H1 (cell line): ENCODE measurements around the gene MEST. TPM values are rescaled to one million over a fixed set of nuclear protein-coding genes. Genes with fewer than 3 reads are reported as not detected.

Experiments
- CTCF ChIA-PET: fragments of 300-600 bp; sonication (Branson Sonifier 250); formaldehyde crosslinking; loops from one replicate; lab custom pipeline; 2021; ENCODE audit not compliant: partially characterized antibody; lab: Charles Lee
- POLR2A ChIA-PET: fragments of 300-600 bp; sonication (Branson Sonifier 250); formaldehyde crosslinking; loops from one replicate; lab custom pipeline; 2021; ENCODE audit warnings: inconsistent platforms; ENCODE audit not compliant: partially characterized antibody; lab: Charles Lee
- DNase-seq, 2 experiments: peaks; one replicate each; pipeline versions ENCODE4 v3.0.0 to v3.0.0-alpha.2; 2010 to 2022; ENCODE audit warnings: low spot score in 2 of 2, low read depth in 1 of 2, mixed read lengths in 1 of 2
- FAIRE-seq: peaks from 2 replicates; lab custom pipeline; 2011; peaks lifted over from hg19 to GRCh38; lab: Jason Lieb, UNC
- H2AFZ ChIP-seq: 2 replicates; pipeline ENCODE4 v1.8.1; 2012; ENCODE audit warnings: low read length, inconsistent platforms
- H2AK5ac ChIP-seq: 2 replicates; pipeline ENCODE4 v1.6.1; 2013; ENCODE audit warnings: low read depth, low read length
- H2BK120ac ChIP-seq: replicated peaks from 2 replicates; pipeline ENCODE3; 2013; ENCODE audit warnings: low read depth, low read length, inconsistent platforms
- H2BK12ac ChIP-seq: 2 replicates; pipeline ENCODE4 v1.6.1; 2013; ENCODE audit warnings: low read depth, low read length
- H2BK15ac ChIP-seq: 2 replicates; pipeline ENCODE4 v1.6.1; 2013; ENCODE audit warnings: low read length
- H2BK20ac ChIP-seq: 2 replicates; pipeline ENCODE4 v1.6.1; 2013; ENCODE audit warnings: low read length
- H2BK5ac ChIP-seq: 2 replicates; pipeline ENCODE4 v1.6.1; 2013; ENCODE audit warnings: low read depth, low read length
- H3K14ac ChIP-seq: 2 replicates; pipeline ENCODE4 v1.6.1; 2013; ENCODE audit warnings: inconsistent platforms; ENCODE audit not compliant: insufficient read length
- H3K18ac ChIP-seq: 2 replicates; pipeline ENCODE4 v1.6.1; 2013; ENCODE audit warnings: low read length; ENCODE audit errors: extremely low read depth
- H3K23ac ChIP-seq: 2 replicates; pipeline ENCODE4 v1.6.1; 2013; ENCODE audit warnings: inconsistent platforms; ENCODE audit not compliant: insufficient read length
- H3K23me2 ChIP-seq: 2 replicates; pipeline ENCODE4 v1.6.1; 2013; ENCODE audit warnings: low read depth, low read length
- H3K27ac ChIP-seq: 2 replicates; pipeline ENCODE4 v1.6.1; 2011; ENCODE audit warnings: low read depth, low read length, inconsistent platforms
- H3K27me3 ChIP-seq, 4 experiments: replicated peaks in 1 of 4; 1 replicate in 1 of 4; 2 replicates in 3 of 4; pipeline versions ENCODE4 v1.6.1 to v1.8.1; 2011 to 2013; ENCODE audit warnings: low read length in 3 of 4, mild to moderate bottlenecking in 3 of 4, inconsistent platforms in 2 of 4, mixed read lengths in 2 of 4, moderate library complexity in 1 of 4; ENCODE audit not compliant: control insufficient read depth in 3 of 4, insufficient read depth in 3 of 4; ENCODE audit errors: extremely low read depth in 1 of 4
- H3K36me3 ChIP-seq, 4 experiments: 2 replicates each; pipeline versions ENCODE4 v1.6.1 to v1.8.1; 2011 to 2013; ENCODE audit warnings: mild to moderate bottlenecking in 4 of 4, low read length in 3 of 4, moderate library complexity in 2 of 4, control low read depth in 1 of 4, inconsistent platforms in 1 of 4; ENCODE audit not compliant: insufficient read depth in 4 of 4, control insufficient read depth in 2 of 4
- H3K4ac ChIP-seq: replicated peaks from 2 replicates; pipeline ENCODE3; 2013; ENCODE audit warnings: low read length, low read depth, mixed read lengths, inconsistent platforms; ENCODE audit not compliant: insufficient read length
- H3K4me1 ChIP-seq, 4 experiments: replicated peaks in 1 of 4; 1 replicate in 1 of 4; 2 replicates in 3 of 4; pipeline versions ENCODE4 v1.6.1 to v1.8.1; 2011 to 2013; ENCODE audit warnings: low read length in 3 of 4, inconsistent platforms in 2 of 4, mixed read lengths in 1 of 4; ENCODE audit not compliant: insufficient read depth in 4 of 4, control insufficient read depth in 3 of 4
- H3K4me2 ChIP-seq, 2 experiments: 2 replicates each; pipeline versions ENCODE4 v1.6.1 to v1.8.1; 2011 to 2013; ENCODE audit warnings: low read depth in 2 of 2, low read length in 2 of 2, control low read depth in 1 of 2, inconsistent platforms in 1 of 2, mild to moderate bottlenecking in 1 of 2; ENCODE audit not compliant: insufficient read depth in 1 of 2
- H3K4me3 ChIP-seq, 4 experiments: fragments of 200-600, 300-600 bp in 1 of 4; sonication (generic), shearing (Covaris generic), sonication (Bioruptor Twin) in 1 of 4; 2 replicates each; pipeline versions ENCODE4 v1.5.1 to v1.8.1; 2011 to 2016; ENCODE audit warnings: low read length in 4 of 4, low read depth in 3 of 4, control low read depth in 2 of 4, inconsistent platforms in 2 of 4, mild to moderate bottlenecking in 2 of 4, mixed read lengths in 1 of 4, moderate library complexity in 1 of 4; ENCODE audit not compliant: insufficient read depth in 2 of 4; ENCODE audit errors: extremely low read depth in 1 of 4
- H3K56ac ChIP-seq: replicated peaks from 2 replicates; pipeline ENCODE3; 2013; ENCODE audit warnings: low read depth, mild to moderate bottlenecking, mixed read lengths, low read length, inconsistent platforms; ENCODE audit not compliant: insufficient read length
- H3K79me1 ChIP-seq: 2 replicates; pipeline ENCODE4 v1.6.1; 2013; ENCODE audit warnings: low read depth, low read length, control low read depth
- H3K79me2 ChIP-seq, 2 experiments: 2 replicates each; pipeline versions ENCODE4 v1.6.1 to v1.8.1; 2012 to 2013; ENCODE audit warnings: low read length in 2 of 2, mild to moderate bottlenecking in 2 of 2, inconsistent platforms in 1 of 2; ENCODE audit not compliant: insufficient read depth in 2 of 2, control insufficient read depth in 1 of 2
- H3K9ac ChIP-seq, 4 experiments: replicated peaks in 1 of 4; 1 replicate in 1 of 4; 2 replicates in 3 of 4; pipeline versions ENCODE4 v1.6.1 to v1.8.1; 2011 to 2013; ENCODE audit warnings: low read depth in 3 of 4, low read length in 3 of 4, control low read depth in 2 of 4, mild to moderate bottlenecking in 2 of 4, moderate library complexity in 2 of 4, inconsistent platforms in 1 of 4; ENCODE audit errors: extremely low read depth in 1 of 4
- H3K9me3 ChIP-seq, 2 experiments: 2 replicates each; pipeline versions ENCODE4 v1.6.1 to v1.8.1; 2012 to 2013; ENCODE audit warnings: mild to moderate bottlenecking in 2 of 2, moderate library complexity in 2 of 2, control low read depth in 1 of 2, inconsistent platforms in 1 of 2, low read depth in 1 of 2, low read length in 1 of 2, mixed read lengths in 1 of 2; ENCODE audit not compliant: insufficient read depth in 2 of 2
- H4K20me1 ChIP-seq, 2 experiments: replicated peaks in 1 of 2; 2 replicates each; pipeline versions ENCODE3 to v1.8.1; 2011 to 2013; ENCODE audit warnings: inconsistent platforms in 2 of 2, low read length in 2 of 2, mild to moderate bottlenecking in 1 of 2; ENCODE audit not compliant: insufficient read depth in 2 of 2, control insufficient read depth in 1 of 2
- H4K5ac ChIP-seq: 2 replicates; pipeline ENCODE4 v1.6.1; 2013; ENCODE audit warnings: low read length, low read depth, mixed read lengths, inconsistent platforms; ENCODE audit not compliant: insufficient read length
- H4K8ac ChIP-seq: 2 replicates; pipeline ENCODE4 v1.8.0; 2013; ENCODE audit warnings: mild to moderate bottlenecking, moderate library complexity, low read length, inconsistent platforms; ENCODE audit not compliant: insufficient read depth; ENCODE audit errors: extremely low read depth
- H4K91ac ChIP-seq: replicated peaks from 2 replicates; pipeline ENCODE3; 2013; ENCODE audit warnings: low read length, mixed read lengths, inconsistent platforms; ENCODE audit not compliant: insufficient read length
- BACH1 ChIP-seq: IDR thresholded peaks from 2 replicates; pipeline ENCODE4 v1.6.1; 2012; ENCODE audit warnings: low read length, improper control_type of control experiment
- CBX5 ChIP-seq: fragments of 300-800, 300-1000 bp; sonication (generic); IDR thresholded peaks from 2 replicates; pipeline ENCODE4 v1.7.1; 2016; ENCODE audit warnings: antibody characterized with exemption, low read length, low read depth
- EP300 ChIP-seq, 2 experiments: IDR thresholded peaks; 1 replicate in 1 of 2; 2 replicates in 1 of 2; pipeline ENCODE4 v1.6.1; 2011 to 2012; ENCODE audit warnings: low read depth in 2 of 2, low read length in 2 of 2, mild to moderate bottlenecking in 2 of 2, borderline replicate concordance in 1 of 2, inconsistent platforms in 1 of 2, moderate library complexity in 1 of 2
- JUND ChIP-seq: IDR thresholded peaks from 2 replicates; pipeline ENCODE4 v1.6.1; 2011; ENCODE audit warnings: mild to moderate bottlenecking, improper control_type of control experiment, low read length
- MAFK ChIP-seq: IDR thresholded peaks from 2 replicates; pipeline ENCODE4 v1.6.1; 2012; ENCODE audit warnings: low read depth, mild to moderate bottlenecking, improper control_type of control experiment, low read length
- POU5F1 ChIP-seq: IDR thresholded peaks from 2 replicates; pipeline ENCODE4 v1.6.1; 2011; ENCODE audit warnings: low read depth, mild to moderate bottlenecking, low read length, moderate library complexity
- RNF2 ChIP-seq: fragments of 200-900, 300-1000 bp; sonication (generic); IDR thresholded peaks from 2 replicates; pipeline ENCODE4 v1.7.1; 2016; ENCODE audit warnings: borderline replicate concordance, low read depth, mild to moderate bottlenecking, antibody characterized with exemption, low read length; ENCODE audit not compliant: poor library complexity, severe bottlenecking; ENCODE audit errors: missing control alignments
- SIN3A ChIP-seq, 2 experiments: IDR thresholded peaks in 1 of 2; conservative IDR thresholded peaks in 1 of 2; 2 replicates each; pipeline ENCODE4 v1.6.1; 2011 to 2012; ENCODE audit warnings: low read length in 2 of 2, improper control_type of control experiment in 1 of 2, low read depth in 1 of 2, mild to moderate bottlenecking in 1 of 2
- WGBS, 2 experiments: shearing (Covaris generic) in 1 of 2; methylation state at CpG; one replicate each; pipeline versions ENCODE4 v1.1.6 to v1.1.7; 2013 to 2015; ENCODE audit warnings: low lambda C conversion rate in 2 of 2, mixed read lengths in 2 of 2, inconsistent platforms in 1 of 2, low coverage in 1 of 2, missing lambda C conversion rate in 1 of 2; ENCODE audit not compliant: insufficient replicate concordance in 2 of 2, insufficient coverage in 1 of 2, insufficient read length in 1 of 2; ENCODE audit errors: extremely low coverage in 1 of 2, missing lambda C conversion rate in 1 of 2; 5-methylcytosine and 5-hydroxymethylcytosine counted together
- polyA plus RNA-seq, 7 experiments: library from polyadenylated mRNA; depleted of rRNA in 3 of 7; stranded (reverse) in 5 of 7; unstranded in 2 of 7; fragments of >200 nt in 5 of 7; fragments of 200-250 nt in 2 of 7; gene quantifications; 1 replicate in 5 of 7; 2 replicates in 1 of 7; 4 replicates in 1 of 7; pipeline versions ENCODE4 v1.2.1 to v1.2.3, GENCODE V29; 2011 to 2013; ENCODE audit warnings: missing spikeins in 2 of 7, mixed read lengths in 2 of 7
- total RNA-seq: library from RNA; stranded (reverse); fragmentation: NEBNext Ultra II Directional; extraction: Animal tissue kit (Norgen Biotek cat#: 25700); gene quantifications from 2 replicates; pipeline ENCODE4 v1.2.1, GENCODE V29; 2021

The MEST gene
- total and polyA plus RNA-seq, 2 of the 8 experiments (the other 6 are each of a cell fraction or from before 2014, with no cell fraction given), result 176 to 269 TPM

GRCh38 chr7:130476297-130477150, 15.4 kb upstream of the MEST start:
- WGBS, 2 experiments, result 78% methylated on average over 9 of the region's 9 CpGs; no CpG with 5 or more reads in 1 of the 2 experiments
- H3K4me2 ChIP-seq, result no peak overlapping the region
- no peaks in the 10 kb centered on the region for H3K36me3 ChIP-seq
- 0 out of 2 replicates have a peak overlapping the region, but pooled peaks have one; percentile 72 for H2AFZ ChIP-seq
- POLR2A ChIA-PET, result interaction anchor here (0.7 to 1.6 kb wide), 2 partner anchors 10 to 35 kb away, joined by 3 to 5 read pairs; no protein-coding TSS in a partner anchor
- H4K91ac ChIP-seq, result no peak overlapping the region
- no peak overlapping the region for H2BK20ac ChIP-seq
- H3K27me3 ChIP-seq, result no peaks in the 10 kb centered on the region
- no peak overlapping the region for H3K4me3 ChIP-seq
- no peaks in the 10 kb centered on the region for H3K79me1 ChIP-seq
- H4K5ac ChIP-seq, result no peak overlapping the region
- no peak overlapping the region for H3K14ac ChIP-seq
- H3K27ac ChIP-seq, result no peak overlapping the region
- H3K18ac ChIP-seq, result no peak overlapping the region
- no peak overlapping the region for H2BK120ac ChIP-seq
- no peak overlapping the region for H2BK12ac ChIP-seq
- no peak overlapping the region for H3K23ac ChIP-seq
- CTCF ChIA-PET, result interaction anchor here (0.6 to 3.7 kb wide), 8 partner anchors 9 to 233 kb away, joined by 3 to 19 read pairs (median 4); no protein-coding TSS in a partner anchor
- no peak overlapping the region for H3K56ac ChIP-seq
- H3K79me2 ChIP-seq, result no peaks in the 10 kb centered on the region
- no peaks in the 10 kb centered on the region for H4K20me1 ChIP-seq
- DNase-seq (no peak), FAIRE-seq (no peak)
- no peaks in the 10 kb centered on the region for H3K9me3 ChIP-seq
- no peak overlapping the region for H3K9ac ChIP-seq
- no peak overlapping the region for H2BK5ac ChIP-seq
- TF ChIP-seq BACH1 (no peak), JUND (no peak), MAFK (no peak), POU5F1 (no peak), SIN3A (conservative IDR thresholded peaks at IDR 0.05 in 1 of 2, IDR thresholded peaks at IDR 0.05 in 1 of 2; ENCODE audit: low read depth in 1 of 2, low read length in 2 of 2) (no peak), EP300 (IDR thresholded peaks at IDR 0.05; ENCODE audit: borderline replicate concordance in 1 of 2, low read depth in 2 of 2, low read length in 2 of 2) (no peak), RNF2 (no peak), CBX5 (no peak)
- peaks cover 0 to 3% (median 0%) of the 10 kb centered on the region in 4 experiments; a peak in 2 of 7 replicates for H3K4me1 ChIP-seq
- H3K4ac ChIP-seq, result no peak overlapping the region
- no peak overlapping the region for H2AK5ac ChIP-seq
- no peak overlapping the region for H2BK15ac ChIP-seq
- no peak overlapping the region for H4K8ac ChIP-seq
- no peaks in the 10 kb centered on the region; the same call in 1 of the 2 replicates for H3K23me2 ChIP-seq
